AG08395 (cell line): ENCODE data around the gene HOXB4.

Experiments used
- DNase-seq: peaks from one replicate; pipeline ENCODE4 v3.0.0; 2012; ENCODE audit warnings: mixed read lengths, low spot score

Gene HOXB4

DNA sequence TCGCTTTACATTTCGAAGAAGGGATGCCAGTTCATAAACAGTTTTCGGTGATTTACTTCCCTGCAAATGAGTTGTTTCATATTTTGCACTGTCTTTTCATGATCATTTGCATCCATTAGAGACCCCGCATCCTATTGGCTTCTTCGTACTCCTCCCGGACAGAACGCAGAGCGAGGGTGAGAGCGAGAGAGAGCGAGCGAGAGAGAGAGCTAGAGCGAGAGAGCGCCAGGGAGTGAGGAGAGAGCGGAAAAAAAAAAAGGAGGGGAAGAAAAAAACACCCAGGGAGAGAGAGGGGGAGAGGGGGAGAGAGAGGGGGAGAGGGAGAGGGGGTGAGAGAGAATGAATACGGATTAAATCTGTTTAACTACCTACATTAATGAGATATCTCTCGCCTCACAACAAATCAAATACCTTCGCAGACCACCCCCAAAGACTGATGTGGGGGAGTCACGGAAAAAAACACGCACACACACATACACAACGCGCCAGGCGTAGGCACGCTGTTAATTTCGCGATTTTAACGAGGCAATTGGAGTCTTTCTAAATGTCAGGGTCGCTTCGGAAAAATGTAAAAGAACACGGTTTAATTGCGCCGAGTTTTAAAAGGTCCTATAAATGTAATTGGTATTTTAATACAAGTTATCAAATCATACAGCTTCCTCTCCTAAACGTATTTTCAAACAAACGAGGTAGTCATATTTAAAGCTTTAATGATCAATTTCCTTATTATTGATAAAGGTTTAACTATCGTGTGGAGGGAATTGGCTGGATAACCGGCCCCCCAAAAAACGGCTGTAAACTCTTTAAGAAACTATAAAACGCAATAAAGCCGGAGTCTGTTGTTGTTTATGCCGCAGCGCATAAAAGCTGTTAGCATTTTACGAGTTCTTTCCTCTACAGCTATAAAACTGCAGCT, 37.2 kb upstream of the HOXB4 start, which contains the start of gene HOXB8:
Gene HOXB8 (minus strand): TSS at position 246 of the 916 bp plus-strand sequence. CDS start 588 bp downstream, outside the sequence.
- no peak for DNase-seq

DNA sequence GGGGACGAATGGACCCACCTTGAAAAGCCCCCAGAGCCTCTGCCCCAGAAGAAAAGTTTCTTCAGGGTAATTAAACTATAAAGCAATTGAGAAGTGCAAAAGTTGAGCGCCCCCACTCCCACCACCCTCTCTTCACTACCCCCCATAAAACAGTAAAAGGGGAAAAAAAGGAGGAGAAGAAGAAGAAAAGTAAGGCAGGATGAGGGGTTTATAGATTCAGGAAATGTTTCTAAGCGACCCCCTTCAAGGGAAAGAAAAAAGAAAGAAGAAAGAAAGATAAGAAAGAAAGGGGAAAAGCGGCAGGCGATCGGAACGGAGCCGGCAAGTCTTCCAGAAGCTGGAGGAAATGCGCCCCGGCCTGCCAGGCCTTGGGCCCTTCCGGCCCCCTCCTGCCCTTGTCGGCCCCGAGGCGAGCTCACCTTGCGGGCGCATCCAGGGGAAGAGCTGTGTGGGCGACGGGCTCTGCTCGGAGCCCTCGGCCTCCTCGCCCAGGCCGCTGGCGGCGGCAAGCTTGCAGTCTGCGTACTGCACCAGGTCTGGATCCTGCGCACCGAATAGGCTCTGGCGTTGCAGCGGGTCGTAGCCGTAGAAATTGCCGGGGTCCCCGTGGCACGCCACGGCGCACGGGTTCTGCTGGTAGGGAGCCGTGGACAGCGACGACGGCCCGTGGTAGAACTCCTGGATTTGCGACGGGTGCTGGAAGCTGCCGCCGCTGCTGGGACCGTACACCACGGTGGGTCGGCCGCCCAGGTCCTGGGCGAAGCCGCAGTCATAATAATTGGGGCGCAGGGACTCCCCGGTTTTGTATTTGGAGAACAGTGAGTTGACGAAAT, 35.9 kb upstream of the HOXB4 start:
- no peak for DNase-seq

DNA sequence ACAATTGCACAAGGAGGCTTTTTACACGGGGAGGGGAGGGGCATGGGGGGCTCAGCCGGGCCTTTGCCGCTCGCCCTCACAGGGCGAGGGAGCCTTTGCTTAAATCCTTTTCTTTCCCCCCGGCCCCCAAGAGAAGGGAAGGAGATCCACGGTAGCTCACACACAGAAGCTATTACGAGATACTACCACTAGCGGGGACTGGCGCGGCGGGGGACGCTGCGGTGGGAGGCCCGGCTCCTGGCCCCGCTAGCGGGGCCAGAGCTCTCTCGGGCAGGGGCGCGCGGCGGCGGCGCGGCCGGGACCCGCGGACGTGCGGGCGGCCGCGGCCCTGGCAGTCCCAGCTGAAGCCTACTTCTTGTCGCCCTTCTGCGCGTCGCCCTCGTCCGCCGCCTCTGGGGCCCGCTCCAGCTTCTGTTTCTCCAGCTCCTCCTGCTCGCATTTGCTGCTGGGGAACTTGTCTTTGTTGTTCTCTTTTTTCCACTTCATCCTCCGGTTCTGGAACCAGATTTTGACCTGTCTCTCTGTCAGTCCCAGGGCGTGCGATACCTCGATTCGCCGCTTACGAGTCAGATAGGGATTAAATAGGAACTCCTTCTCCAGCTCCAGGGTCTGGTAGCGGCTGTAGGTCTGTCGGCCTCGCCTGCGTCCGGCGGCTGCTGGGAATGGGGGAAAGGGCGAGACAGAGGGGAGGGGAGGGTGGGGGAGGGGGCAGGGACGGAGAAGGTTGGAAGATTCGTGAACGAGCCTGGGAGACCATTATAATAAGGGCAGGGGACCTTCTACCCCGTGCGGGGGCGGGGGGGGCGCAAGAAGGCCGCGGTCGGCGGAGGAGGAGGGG, 34.9 kb upstream of the HOXB4 start:
- DNase-seq, result peak; percentile 41

DNA sequence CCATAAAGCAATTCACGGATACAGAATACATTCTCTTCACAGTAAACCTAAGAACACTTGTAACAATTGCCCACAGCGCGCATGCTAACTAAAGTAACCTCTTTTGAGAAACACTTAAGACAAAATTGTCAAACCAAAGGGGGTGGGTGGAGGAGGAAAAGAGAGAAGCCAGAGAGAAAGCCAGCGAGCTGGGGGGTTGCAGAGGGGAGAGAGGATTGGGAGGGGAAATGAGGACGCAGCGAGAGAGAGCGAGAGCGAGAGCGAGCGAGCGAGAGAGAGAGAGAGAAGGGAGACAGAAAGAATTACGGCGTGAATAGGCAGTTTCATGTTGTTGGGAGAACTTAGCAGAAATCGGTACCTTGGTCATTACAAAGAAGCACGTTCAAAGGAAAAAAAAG, 34.3 kb upstream of the HOXB4 start:
- DNase-seq, result no peak

DNA sequence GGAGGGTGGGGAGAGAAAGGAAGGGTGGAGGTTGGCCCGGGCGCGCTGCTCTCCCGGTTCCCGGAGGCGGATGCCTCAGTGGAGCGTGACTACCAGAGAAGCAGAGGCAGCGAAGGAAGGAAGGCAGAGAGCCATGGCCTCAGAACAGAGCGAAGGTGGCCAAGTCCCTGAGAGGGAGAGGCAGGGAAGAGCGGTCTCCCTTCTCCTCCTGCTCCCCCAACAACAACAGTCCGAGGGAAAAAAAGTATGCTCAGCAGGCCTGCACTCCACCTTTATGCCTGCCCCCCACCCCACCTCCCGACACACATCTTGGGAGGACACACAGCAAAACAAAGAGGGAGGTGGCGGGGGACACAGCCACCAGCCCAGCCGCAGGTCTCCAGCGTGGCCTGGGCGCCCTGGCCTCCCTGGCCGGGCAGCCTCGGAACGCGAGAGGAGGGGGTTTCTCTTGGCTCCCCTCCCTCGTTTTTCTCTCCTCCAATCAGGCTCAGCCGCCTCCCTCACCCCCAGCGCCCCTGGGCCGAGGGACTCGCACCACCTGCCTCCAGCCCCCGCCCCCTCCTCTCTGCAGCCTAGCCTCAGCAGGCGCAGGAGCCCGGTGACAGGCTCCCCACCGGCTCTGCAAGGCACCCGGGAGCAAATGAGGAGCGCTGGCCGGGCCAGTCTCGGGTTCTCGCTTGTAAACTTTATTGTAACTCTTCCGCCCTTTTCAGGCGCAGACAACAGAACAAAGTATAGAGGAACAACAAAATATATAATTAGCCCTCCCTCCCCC, 33.7 kb upstream of the HOXB4 start:
- peak; percentile 35 for DNase-seq

DNA sequence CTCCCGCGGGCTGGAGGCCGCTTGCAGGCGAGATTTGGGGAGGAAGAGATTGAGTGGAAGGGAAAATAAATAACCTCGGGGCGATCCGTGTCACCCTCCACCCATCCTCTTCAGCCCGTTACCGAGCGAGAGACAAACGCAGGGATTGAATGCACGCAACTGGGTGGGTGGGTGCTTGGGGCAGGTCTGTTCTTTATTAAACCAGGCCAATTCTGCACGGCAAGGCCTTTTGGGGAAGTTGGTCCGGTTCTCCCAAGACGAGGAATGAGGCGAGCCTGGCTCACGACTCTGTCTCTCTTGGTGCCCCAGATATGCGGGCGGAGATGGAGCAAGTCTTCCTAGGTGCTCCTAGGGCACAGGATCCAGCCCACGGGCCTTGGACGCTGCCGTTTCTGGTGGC, 33.1 kb upstream of the HOXB4 start:
- no peak for DNase-seq

DNA sequence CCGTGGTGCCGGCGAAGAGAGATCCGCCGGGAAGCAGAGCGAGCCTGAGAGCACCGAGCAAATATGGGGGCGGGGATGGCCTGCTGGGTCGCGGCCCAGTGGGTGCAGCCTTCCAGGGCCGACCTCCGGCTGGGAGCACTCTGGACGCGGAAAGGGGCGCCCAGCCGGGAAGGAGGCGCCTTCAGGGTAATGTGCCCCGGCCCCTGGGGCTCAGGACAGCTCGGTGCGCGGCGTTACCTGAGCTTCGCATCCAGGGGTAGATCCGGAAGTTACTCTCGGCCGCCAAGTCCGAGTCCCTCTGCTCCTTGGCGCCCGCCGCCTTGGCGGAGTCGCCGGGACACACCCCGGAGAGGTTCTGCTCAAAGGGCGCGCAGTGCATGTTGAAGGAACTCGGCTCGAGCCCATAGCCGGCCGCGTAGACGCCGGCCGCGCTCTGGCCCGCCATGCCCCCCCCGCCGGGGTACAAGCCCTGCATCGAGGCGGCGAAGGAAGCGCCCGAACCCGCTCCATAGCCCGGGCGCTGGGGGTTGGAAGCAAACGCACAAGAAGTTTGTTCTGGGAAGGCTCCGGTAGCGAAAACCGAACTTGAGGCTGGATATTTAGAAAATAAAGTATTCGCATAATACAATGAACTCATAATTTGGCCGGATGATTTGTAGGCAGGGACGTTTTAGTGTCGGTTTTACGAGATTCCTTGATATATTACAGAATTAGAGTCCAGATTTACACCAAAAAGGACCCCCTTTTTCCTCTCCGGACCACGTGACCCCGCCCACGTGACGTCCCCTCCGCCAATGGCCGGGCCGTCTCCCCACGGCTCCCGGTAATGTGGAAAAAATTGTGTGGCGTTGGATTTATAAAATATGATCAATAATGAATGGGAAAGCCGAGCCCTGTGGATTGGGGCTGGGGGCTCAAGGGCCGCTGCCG, 32.4 kb upstream of the HOXB4 start, which contains the start of gene HOXB7:
Gene HOXB7 (minus strand): TSS at position 736 of the 930 bp plus-strand sequence. CDS start 99 bp downstream, at position 637.
- peak; percentile 83 for DNase-seq

DNA sequence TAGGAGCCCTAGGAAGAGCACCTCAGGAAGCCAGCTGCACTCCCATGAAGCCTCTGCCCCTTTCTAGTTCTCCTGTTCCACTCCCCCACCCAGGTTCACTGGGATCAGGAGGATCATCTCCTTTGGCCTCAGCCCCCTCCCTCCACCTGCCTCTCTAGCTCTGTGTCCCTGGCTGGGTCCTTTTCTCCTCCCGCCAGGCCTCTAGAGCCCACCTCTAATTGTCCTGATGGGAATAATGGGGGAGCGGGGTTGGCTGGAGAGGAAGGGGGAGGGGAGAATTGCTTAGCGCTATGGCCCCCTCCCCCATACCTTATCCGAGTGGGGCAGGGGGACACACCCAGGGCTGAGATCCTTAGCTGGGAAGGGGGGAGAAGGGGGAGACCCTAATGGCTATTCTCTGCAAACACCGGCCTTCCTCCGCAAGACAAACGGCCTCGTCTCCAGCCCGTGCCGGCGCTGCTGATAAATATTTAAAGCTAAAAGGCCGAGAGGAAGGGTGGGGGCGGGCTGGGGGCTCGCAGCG, 31.7 kb upstream of the HOXB4 start:
- DNase-seq, result no peak

DNA sequence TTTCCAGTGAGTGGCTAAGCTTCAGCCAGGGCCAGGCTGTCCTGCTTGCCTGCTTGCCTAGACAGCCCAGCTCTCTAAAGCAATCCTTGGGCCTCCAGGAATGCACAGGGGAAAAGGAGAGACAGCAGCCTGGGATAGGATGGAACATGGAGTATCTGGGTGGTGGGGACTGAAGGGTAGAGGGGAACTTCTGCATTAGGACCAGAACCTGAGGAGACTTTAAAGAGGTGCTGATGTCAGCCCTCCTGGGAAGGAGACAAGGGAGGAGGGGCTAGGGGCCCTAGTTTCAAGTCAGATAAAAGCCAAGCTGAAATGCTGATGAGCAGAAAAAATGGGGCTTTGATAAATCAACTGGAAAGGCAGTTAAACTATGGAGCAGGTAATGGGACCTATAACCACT, 30.9 kb upstream of the HOXB4 start:
- no peak for DNase-seq

DNA sequence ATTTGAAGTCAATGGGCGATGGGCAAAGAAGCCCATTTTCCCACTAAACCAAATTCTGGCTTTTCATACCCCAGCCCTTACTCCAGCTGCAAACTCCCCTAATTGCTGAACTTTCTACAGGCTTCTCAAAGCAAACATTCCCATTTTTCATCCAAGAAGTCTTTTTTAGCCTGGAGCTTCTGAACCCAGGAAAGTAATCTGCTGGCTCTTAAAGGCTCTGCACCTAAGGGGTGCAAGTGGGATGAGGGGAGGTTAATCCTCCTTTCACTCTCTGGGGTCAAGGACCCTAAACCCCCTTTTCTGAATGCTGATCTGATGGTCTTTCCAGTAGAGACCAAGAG, 30.3 kb upstream of the HOXB4 start:
- DNase-seq, result no peak

DNA sequence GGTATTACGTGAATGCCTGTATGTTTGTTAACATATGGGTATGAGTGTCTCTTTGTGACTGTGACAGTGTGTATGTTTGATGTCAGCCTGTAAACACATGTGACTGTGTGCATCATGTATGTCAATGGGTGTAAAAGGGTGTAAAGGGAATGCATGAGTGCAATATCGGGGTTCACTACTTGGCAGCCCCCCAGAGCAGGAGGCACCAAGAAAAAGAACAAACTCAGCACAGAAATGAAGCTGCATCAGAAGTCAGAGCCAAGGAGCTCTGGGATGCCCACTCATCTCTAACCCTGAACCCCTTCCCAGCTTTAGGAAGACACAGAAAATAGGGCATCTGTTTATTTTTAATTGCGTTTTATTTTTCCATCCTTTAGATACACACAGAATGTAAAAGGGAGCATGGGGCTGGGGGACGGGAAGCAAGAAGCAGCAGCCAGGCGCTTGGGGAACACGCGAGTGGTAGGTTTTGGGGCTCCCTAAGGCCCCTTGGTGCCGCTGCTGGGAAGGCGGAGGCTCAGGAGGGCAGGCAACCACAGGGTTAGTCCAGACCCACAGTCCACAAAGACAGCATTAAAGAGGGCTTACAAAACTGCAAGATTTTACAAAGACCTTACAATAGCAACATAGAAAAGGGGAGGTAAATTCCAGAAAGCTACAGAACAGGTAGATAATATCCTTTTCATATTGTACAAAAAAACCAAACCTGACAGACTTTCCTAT, 28.9 kb upstream of the HOXB4 start:
- no peak for DNase-seq

DNA sequence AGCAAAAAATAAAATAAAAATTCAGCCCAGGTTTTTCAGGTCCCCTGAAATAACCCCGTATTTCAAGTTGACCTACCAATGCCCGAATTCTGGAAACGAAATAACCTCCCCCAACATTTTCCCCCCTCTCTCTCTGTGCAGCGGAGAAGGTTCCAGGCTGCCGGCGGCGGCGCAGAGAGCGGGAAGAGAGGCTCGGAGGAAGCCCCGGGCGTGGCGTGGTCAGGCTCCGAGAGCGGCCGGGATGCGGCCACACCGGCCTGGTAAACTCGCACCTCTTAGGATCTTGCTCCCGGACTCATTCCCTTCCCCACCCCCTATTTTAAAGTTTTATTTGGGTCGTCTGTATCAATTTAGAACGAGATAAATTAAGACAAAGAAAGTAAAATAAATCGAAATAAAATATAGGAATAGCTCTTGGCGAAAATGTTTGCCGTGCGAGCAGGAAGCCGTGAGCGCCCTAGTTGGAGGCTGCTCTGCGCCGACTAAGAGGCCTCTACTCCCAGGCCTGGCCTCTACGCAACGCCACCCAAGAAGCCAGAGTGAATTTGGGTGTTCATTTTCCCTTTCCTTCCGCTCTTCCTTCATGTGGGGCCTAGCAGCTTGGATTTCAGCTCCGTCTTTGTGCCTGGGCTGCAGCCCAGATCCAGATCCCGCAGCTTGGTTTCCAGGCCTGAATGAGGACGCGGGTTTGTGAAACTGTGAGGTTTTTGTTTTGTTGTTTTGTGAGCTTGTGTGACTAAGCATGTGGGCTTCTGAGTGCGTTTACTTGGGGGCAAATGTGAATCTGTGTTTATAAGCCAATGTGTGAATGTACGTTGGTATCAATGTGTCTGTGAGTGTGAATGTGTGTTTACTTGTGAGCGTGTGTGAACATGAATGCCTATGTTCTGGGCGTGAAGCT, 28.1 kb upstream of the HOXB4 start:
- no peak for DNase-seq

DNA sequence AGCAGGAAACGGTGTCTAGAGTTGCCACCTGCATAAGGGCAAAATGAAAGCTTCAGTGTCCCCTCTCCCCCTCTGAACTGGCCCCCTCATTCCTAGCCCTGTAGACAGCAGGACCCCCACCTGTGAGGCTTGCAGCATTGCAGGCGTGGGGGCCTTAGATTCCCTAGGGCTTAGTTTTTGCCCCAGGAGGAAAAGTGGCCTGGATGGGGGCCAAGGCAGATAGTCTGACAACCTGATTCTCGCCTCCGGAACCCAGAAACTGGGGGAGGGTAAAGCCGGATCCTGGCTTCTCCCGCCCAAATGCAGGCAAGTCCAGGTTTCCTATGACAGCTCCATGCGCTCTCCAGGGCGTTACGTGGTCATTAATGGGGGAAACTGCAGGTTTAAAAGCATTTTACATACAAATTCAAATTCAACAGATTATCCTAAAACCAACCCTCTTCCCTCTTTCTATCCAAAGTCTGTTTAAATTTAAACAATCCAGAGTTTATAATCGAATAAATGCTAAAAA, 27.3 kb upstream of the HOXB4 start:
- no peak for DNase-seq

DNA sequence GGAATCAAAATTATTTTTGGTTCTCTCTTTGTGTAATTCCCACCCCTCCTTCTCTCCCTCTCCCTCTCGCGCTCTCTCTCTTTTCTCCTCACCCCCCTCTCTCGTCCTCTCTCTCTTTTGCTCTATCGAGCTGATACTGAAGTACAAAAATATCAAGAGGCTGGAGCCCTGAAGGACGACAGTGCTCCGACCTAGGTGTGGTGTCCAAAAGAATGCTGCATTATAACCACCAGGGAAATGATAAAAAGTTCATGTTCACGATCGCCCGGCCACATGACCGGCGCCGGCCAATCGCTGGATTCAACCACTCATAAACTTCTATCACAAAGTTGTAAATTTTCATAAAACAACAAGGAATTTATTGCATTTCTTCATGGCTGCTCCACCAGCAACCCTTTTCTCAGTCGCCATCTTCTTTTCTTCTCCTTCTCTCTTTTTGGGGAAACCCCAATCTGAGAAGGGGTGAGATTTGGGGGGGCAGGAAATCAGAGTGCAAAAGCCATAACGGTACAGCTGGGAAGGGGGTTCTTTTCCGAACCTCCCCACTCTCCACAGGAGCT, 26.7 kb upstream of the HOXB4 start, which contains the start of gene HOXB6:
Gene HOXB6 (minus strand): TSS at position 217 of the 560 bp plus-strand sequence. CDS start 6,836 bp downstream, outside the sequence.
- no peak for DNase-seq

DNA sequence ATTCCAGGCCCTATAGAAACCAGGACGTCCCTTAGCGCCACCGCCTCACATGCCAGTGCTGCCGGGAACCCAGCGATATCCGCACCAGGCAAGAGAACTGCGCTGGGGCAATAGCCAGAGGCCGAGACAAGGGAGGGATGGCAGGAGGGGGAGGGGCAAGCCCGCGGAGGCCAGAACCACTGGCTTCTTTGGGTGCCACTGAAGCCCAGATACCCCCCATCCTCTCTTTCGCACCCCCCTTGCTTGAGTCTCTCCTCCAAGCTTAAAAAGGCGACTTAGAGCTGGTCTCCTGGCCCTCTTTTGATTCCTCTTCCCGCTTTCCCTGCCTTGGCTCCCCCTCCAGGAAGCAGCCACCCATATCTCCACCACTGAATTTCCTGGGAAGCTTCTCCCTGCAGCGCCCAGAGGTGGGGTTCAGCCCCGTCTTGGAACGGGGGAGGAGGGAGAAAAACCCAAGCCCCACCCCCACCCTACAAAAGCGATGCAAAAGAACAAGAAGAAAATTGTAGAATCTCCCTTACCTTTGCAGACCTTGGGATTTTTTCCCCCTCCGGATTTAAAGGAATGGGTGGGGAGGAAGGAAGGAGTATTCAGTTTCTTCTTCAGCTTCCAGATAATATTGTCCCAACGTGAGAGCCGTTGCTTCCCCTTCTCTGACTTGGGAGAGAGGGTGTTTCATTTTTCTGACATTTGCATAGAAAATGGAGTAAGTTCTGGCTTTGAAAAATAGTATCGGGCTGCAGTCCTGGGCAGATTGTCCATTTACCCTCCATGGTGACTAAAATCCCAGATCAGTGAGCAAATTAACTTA, 26.0 kb upstream of the HOXB4 start:
- no peak for DNase-seq
